ENCODE results near the gene PKP4. TPM values are rescaled to one million over a fixed set of nuclear protein-coding genes. Genes with fewer than 3 reads are reported as not detected.

Gene PKP4
- total and polyA plus RNA-seq, 7 donors = 14.4 to 41.3 (median 27.5) TPM

DNA sequence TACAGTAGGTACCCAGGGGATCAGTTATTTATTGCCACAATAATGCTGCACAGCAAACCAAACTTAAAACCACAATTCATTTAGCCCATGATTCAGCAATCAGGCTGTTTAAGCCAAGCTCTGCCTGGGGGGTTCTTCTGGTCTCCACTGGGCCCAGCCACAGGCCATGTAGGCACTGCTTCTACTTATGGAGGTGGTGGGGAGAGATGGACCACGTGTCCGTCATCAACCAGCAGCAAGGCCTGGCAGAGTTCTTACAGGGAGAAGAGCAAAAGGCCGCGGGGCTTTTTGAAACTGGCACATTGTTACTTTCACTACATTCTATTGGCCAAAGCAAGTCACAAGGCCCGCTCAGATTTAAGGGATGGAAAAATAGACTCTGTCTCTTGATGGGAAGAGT, 262.1 kb downstream of the PKP4 start:
- TF ChIP-seq POLR2AphosphoS5 (IDR thresholded peaks at IDR 0.05) = no peak
- no peak for TF ChIP-seq POLR2A (IDR thresholded peaks at IDR 0.05)
- TF ChIP-seq, protein P1, sequence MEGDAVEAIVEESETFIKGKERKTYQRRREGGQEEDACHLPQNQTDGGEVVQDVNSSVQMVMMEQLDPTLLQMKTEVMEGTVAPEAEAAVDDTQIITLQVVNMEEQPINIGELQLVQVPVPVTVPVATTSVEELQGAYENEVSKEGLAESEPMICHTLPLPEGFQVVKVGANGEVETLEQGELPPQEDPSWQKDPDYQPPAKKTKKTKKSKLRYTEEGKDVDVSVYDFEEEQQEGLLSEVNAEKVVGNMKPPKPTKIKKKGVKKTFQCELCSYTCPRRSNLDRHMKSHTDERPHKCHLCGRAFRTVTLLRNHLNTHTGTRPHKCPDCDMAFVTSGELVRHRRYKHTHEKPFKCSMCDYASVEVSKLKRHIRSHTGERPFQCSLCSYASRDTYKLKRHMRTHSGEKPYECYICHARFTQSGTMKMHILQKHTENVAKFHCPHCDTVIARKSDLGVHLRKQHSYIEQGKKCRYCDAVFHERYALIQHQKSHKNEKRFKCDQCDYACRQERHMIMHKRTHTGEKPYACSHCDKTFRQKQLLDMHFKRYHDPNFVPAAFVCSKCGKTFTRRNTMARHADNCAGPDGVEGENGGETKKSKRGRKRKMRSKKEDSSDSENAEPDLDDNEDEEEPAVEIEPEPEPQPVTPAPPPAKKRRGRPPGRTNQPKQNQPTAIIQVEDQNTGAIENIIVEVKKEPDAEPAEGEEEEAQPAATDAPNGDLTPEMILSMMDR (IDR thresholded peaks at IDR 0.05) = no peak
- TF ChIP-seq EP300 (IDR thresholded peaks at IDR 0.05) = no peak
- no peaks in the 10 kb centered on the region for H3K36me3 ChIP-seq
- peak overlapping the region in 1 of 4 donors; percentile 54 for H3K27ac ChIP-seq
- DNase-seq = no peak
- intact Hi-C loops (cut with DNase I) = no loop called here
- no peaks in the 10 kb centered on the region for H3K9me3 ChIP-seq
- WGBS, 2 donors = 89 to 92% methylated on average over 5 of the region's 5 CpGs
- no peak overlapping the region for H3K4me3 ChIP-seq
- H3K27me3 ChIP-seq = no peaks in the 10 kb centered on the region
- H3K4me1 ChIP-seq = no peaks in the 10 kb centered on the region

DNA sequence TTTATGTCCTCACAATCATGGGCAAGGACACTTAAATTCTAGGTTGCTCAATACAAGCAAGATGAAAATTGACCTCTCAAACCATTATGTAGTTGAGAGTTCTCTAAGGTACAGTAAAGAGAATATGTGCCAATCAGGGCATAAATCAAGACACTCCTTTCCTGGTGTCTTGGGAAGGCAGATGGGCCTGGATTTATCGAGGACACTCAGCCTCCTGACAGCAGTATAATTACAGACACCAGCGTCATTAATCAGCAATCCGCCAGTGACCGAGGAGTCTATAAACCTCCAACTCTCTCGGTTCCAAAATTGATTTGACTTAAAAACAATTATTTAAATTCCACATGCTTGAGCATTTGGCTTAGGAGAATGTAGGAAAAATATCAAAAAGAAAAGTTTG, 262.7 kb downstream of the PKP4 start:
- TF ChIP-seq POLR2AphosphoS5 (IDR thresholded peaks at IDR 0.05) = no peak
- TF ChIP-seq EP300 (IDR thresholded peaks at IDR 0.05) = no peak
- H3K36me3 ChIP-seq = no peaks in the 10 kb centered on the region
- H3K4me3 ChIP-seq = no peak overlapping the region
- WGBS, 2 donors = 89% methylated on average over 5 of the region's 5 CpGs
- no peaks in the 10 kb centered on the region for H3K27me3 ChIP-seq
- no peaks in the 10 kb centered on the region for H3K9me3 ChIP-seq
- intact Hi-C loops (cut with DNase I) = no loop called here
- no peaks in the 10 kb centered on the region for H3K4me1 ChIP-seq
- no peak overlapping the region for H3K27ac ChIP-seq
- no peak for DNase-seq

DNA sequence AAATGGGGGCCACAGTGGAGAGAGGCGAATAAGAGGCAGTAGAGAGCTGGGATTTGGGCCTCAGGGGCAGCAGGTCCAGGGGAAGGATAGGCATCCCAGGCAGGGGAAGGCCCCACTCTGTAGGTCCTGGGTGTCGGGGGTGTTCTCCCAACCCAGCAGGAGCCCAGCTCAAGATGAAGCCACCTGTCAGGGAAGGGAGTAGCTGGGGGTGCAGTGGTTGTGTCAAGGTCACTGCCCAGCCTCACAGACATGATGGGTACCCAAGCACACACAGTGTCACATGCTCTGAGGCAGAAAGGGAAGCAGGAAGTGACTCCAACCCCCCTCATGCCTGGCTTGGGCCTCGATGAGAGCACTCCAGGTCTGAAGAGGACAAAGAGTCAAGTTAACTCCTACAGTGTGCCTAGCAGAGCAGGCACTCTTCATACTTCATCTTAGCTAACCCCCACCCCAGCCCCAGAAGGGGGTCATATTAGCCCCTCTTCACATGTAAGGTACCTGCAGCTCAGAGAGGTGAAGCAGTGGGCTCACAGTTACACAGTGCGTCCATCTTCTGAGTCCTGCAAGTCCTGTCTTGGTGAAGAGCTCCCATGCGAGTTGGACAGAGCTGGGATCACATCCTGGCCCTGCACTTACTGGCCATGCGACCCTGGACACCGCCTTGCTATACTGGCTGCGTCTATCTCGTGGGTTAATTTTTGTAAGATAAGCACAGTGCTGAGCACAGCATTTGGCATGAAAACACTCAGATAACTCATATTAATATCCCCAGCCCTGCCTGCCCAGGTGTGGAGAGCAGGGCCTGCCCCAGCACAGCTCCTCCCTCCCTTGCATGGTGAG, 265.7 kb downstream of the PKP4 start:
- Histone ChIP-seq H3K27ac (no peak overlapping the region), H3K36me3 (no peaks in the 10 kb centered on the region), H3K9me3 (no peaks in the 10 kb centered on the region), H3K27me3 (no peaks in the 10 kb centered on the region), H3K4me1 (no peaks in the 10 kb centered on the region), H3K4me3 (no peak overlapping the region)
- 88 to 91% methylated on average over 9 of the region's 9 CpGs for WGBS, 2 donors
- intact Hi-C loops (cut with DNase I) = no loop called here
- DNase-seq = no peak
- TF ChIP-seq, protein P1 (IDR thresholded peaks at IDR 0.05) = no peak
- TF ChIP-seq POLR2AphosphoS5 (IDR thresholded peaks at IDR 0.05) = no peak
- no peak for TF ChIP-seq EP300 (IDR thresholded peaks at IDR 0.05)
- TF ChIP-seq POLR2A (IDR thresholded peaks at IDR 0.05) = no peak

DNA sequence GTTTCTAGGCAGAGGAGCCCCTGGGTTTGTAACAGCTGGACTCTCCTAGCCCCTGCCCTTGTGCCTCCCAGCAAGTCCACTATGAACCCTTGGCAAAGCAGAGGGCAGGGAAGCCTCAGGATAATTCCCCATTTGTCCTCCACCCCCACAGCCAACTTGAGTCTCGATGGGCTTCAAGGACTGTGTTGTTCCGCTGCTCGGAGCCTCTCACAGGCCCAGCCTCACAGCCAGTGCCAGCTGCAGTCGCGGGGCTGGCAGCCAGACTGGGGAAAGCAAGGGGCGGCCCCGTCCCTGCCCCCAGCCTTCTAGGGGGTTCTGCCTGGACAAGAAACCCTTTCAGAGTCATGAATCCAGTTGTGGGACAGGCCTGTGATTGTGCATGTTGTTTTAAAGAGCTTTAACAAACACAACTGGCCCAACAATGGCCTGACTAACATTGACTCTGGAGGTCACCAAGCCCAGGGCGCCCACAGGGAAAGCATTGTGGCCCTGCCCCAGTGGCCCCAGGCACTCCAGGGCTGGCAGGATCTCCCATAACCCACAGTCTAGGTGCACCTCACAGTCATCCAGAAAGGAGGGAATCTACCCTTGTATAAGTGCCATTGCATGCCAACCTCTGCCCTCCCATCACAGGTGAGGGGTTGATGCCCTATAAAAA, 266.6 kb downstream of the PKP4 start:
- Histone ChIP-seq H3K27ac (no peak overlapping the region), H3K27me3 (no peaks in the 10 kb centered on the region), H3K36me3 (no peaks in the 10 kb centered on the region), H3K9me3 (no peaks in the 10 kb centered on the region), H3K4me3 (no peak overlapping the region), H3K4me1 (no peaks in the 10 kb centered on the region)
- no peak for DNase-seq
- WGBS, 2 donors = 90 to 93% methylated on average over 8 of the region's 8 CpGs
- TF ChIP-seq EP300 (IDR thresholded peaks at IDR 0.05) = no peak
- intact Hi-C loops (cut with DNase I) = no loop called here

DNA sequence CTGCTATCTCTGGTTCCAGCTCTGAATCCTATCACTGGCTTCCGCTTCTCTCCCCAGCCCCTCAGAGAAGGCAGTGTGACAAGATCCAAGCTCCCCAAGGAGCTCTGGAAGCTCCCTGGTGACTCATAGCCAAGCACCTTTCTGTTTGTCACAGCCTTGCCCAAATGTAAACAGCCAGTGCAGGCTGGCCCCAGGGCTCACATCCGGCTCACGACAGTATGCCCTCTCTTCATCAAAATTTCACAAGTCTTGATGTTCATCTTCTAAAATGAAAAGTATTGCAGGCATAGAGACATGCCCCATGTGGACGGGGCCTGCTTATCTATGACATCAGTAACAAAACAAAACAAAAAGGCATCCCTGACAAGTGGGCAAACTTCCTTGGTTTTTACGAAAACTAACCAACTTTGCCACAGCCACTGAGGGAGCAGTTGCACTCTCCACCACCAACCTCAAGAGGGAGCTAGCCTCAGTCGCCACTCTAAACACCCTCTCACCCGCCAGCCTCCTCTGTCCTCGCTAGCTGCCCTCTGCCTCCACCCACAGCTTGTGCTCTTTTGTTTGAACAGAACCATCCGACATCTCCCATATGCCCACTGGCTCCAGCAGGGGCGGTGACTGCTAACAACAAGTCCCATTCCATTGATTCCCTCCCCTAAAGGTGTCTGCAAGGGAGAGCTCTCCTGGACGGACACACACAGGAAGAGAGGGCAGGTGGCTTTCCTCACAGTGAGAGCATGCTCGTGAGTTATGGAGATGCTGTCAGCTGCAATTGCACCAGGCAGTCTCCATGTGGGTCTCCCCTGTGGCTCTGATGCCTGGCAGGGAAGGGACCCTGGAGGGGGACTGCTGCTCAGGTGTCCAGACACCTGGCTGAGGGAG, 267.4 kb downstream of the PKP4 start:
- DNase-seq = no peak
- 85 to 86% methylated on average over 12 of the region's 12 CpGs for WGBS, 2 donors
- no peaks in the 10 kb centered on the region for H3K9me3 ChIP-seq
- H3K4me1 ChIP-seq = no peaks in the 10 kb centered on the region
- TF ChIP-seq EP300 (IDR thresholded peaks at IDR 0.05) (no peak), POLR2A (IDR thresholded peaks at IDR 0.05) (no peak), POLR2AphosphoS5 (IDR thresholded peaks at IDR 0.05) (no peak)
- TF ChIP-seq, protein P1 (IDR thresholded peaks at IDR 0.05) = no peak
- no peak overlapping the region for H3K4me3 ChIP-seq
- no peak overlapping the region for H3K27ac ChIP-seq
- H3K27me3 ChIP-seq = no peaks in the 10 kb centered on the region
- H3K36me3 ChIP-seq = no peaks in the 10 kb centered on the region
- intact Hi-C loops (cut with DNase I) = no loop called here
